Left colon (tissue), 2 donors: ENCODE measurements around the gene PAX6. TPM values are rescaled to one million over a fixed set of nuclear protein-coding genes. Genes with fewer than 3 reads are reported as not detected.

Experiments used
- ATAC-seq: fragments of 200-7000 bp; cut with Tn5 transposase; one replicate; pipeline ENCODE4 v1.9.1; 2020; ENCODE audit warnings: mild to moderate bottlenecking, moderate library complexity
- DNase-seq, 2 donors: peaks; one replicate each; pipeline ENCODE4 v3.0.0-alpha.2; 2020
- intact Hi-C, 2 donors: fragments of 100-400 bp; cut with DNase I in 1 of 2; cut with micrococcal nuclease in 1 of 2; formaldehyde crosslinking; loops; one replicate each; pipeline versions ENCODE4 v1.11.2 to v1.14.0; 2022; cut with DNase I, micrococcal nuclease
- total RNA-seq, 2 donors: library from RNA; stranded (reverse); fragmentation: NEBNext Ultra II Directional; extraction: Animal tissue kit (Norgen Biotek cat#: 25700); gene quantifications; one replicate each; pipeline ENCODE4 v1.2.1, GENCODE V29; 2021
- donor health status: DM: no; HTN: no; CAD: no.
- donor health status: DM: yes; HTN: yes; CAD: no.

The PAX6 gene
- total RNA-seq, 2 donors from 2014 or later: 1.5 to 1.8 TPM

GRCh38 chr11:31801298-31801702 lies 9.8 kb downstream of the PAX6 start:
- ATAC-seq (no peak), DNase-seq (no peak)
- intact Hi-C loops: no loop called here

GRCh38 chr11:31800398-31801265 lies 10.5 kb downstream of the PAX6 start:
- DNase-seq (no peak), ATAC-seq (no peak)
- intact Hi-C loops: no loop called here

DNA sequence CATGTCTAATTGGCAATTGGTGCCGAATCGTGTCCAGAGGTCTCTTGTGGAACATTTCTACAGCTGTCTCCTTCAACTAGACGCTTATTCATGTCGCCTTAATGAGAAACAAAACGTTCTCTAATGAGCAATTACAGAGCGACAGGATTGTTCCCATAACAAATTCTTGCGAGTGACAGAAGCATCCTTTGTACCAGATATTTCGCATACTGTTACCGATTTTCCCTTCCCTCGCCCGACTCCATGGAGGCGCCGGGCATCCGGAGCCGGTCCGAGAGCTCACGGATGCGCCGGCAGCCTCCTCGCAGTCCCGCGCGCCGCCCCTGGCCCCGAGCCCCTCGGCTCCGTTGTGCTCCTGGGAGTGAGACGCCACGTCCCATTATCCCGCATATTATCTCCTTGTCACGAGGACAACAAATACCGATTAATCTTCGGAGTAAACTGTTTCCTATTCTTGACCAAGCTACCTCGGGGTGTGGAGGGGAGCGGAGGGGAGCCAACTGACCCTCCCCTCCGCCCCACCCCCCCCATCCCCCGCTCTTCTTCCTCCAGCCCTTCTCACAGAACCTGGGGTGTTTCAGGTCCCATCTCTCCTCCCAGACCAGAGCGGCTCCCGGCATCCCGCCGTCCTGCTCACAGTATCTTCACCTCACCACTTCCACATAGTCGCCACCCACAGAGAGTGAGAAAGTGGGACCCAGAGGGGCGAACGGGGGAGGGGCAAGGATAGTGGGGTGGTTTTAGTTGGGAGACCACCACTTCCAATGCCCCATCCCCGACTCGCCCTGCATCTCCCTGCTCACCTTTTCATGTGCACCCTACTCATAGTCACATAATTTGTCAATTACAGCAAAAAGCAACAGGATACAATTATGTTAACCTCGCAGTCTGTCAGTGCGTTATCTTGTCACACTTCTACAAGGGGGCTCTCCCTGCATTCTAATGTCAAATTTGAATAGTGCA lies 11.4 kb downstream of the PAX6 start:
- ATAC-seq: no peak
- no peak for DNase-seq
- intact Hi-C loops: no loop called here

GRCh38 chr11:31798554-31799434 lies 12.3 kb downstream of the PAX6 start:
- intact Hi-C loops: no loop called here
- DNase-seq: no peak
- ATAC-seq: no peak

- no peak for DNase-seq
- intact Hi-C loops: no loop called here
- ATAC-seq: no peak
Observed at GRCh38 chr11:31798057-31798553, 13.0 kb downstream of the PAX6 start.

DNA sequence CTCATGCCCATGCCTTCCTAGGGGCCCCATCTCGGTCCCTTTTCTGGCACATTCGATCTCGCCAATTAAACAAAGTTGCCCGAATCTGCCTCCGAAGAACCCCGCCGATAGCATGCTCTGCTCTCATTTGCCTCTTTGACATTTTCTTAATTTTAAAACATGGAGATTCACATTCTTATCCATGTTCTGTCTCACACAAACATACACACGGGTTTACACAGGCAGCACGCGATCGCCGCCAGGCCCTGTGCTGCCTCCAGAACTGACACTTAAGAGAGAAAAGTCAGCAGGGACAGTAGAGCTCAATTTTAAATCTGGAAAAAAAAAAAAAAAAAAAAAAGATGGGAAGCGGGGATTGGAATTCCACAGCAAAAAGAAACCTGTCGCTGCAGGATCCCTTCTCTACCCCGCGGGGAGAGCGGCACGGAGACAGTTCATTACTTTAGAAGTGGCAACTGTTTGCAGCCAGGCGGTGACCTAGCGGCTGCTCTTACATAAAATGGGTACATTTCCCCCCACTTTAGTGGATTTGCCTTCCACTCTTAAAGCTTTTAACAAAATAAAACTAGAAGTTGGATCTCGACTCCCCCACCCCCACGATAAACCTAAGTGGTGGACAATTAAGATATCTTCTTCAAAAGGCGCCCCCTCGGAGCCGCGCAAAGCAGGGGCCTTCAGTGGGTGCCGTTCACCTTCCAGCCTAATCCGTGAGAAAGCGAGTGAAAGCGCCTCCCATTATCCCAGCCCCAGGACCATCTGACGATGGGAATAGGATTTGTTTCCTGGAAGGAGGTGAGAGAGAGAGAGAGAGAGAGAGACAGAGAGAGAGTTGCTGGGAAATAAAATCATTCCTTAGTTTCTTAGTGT lies 13.7 kb downstream of the PAX6 start:
- no peak for DNase-seq
- intact Hi-C loops: no loop called here
- ATAC-seq: no peak

- DNase-seq: no peak
- intact Hi-C loops: no loop called here
- no peak for ATAC-seq
Observed at GRCh38 chr11:31796499-31797189, 14.5 kb downstream of the PAX6 start.

DNA sequence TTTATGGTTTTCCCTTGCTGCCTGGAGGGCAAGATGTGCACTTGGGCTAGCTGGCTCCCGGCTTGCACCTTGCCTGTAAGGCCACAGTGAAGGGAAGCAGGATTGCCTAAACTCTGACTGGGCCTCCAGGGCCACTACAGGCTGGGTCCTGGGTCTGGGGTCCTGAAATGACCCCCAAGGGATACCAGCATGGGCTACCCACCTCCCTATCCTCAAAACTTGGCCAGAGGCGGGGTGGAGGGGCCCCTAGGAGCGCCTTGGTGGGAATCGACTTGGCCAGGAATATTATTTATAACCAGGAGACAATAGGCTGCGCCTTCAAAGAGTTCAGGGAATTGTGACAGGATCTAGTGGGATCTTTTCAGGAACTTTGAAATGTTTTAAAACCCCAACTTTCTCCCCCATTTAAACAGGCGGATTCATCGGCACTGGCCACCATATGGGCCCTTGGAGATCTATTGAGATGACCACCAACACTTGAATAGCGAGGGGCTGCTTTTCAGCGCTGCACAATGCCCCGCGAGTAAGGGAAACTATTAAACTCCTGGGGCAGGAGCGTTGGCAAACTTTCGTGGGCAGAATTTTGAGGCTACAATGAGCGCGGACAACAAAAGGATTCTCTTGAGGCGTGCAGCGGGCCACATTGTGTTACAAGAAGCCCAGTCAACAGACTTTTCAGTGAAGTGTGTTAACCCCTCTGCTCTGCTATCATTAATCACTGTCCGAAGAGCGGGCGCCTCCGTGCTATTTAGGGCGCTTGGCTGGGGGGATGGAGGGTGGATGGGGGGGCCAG lies 15.2 kb downstream of the PAX6 start:
- intact Hi-C loops: no loop called here
- ATAC-seq (no peak), DNase-seq (no peak)

DNA sequence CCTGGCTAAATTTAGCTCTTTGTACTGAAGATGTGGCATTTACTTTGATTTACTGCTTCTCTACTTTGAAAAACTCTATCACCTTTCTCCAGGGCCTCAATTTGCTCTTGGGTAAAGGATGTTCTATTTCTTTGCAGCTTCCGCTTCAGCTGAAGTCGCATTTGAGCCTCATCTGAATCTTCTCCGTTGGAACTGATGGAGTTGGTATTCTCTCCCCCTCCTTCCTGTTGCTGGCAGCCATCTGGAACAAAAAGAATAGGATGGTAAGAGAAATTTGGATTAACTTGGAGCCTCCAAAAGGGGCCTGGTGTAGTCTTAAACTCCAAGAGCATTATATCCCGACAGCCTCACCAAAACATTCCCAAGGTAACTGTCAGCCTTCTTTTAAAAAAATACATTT lies 16.6 kb downstream of the PAX6 start:
- intact Hi-C loops: no loop called here
- no peak for ATAC-seq
- DNase-seq: no peak

DNA sequence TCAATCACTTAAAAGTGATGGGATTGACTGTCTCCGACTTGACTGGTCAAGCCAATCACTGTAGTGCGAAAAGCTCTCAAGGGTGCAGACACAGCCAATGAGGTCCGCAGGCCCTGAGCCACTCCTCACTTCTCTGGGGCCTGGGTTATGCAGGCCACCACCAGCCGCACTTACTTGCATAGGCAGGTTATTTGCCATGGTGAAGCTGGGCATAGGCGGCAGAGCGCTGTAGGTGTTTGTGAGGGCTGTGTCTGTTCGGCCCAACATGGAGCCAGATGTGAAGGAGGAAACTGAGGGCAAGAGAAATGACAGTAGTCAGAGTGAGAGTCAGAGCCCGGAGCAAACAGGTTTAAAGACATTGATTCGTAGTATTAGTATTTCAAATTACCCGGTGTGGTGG lies 17.9 kb downstream of the PAX6 start:
- intact Hi-C loops: no loop called here
- ATAC-seq: no peak
- DNase-seq: no peak

GRCh38 chr11:31792456-31792855 lies 18.7 kb downstream of the PAX6 start:
- no peak for DNase-seq
- ATAC-seq: no peak
- intact Hi-C loops: no loop called here

GRCh38 chr11:31792036-31792435 lies 19.1 kb downstream of the PAX6 start:
- no peak for DNase-seq
- intact Hi-C loops: no loop called here
- no peak for ATAC-seq

DNA sequence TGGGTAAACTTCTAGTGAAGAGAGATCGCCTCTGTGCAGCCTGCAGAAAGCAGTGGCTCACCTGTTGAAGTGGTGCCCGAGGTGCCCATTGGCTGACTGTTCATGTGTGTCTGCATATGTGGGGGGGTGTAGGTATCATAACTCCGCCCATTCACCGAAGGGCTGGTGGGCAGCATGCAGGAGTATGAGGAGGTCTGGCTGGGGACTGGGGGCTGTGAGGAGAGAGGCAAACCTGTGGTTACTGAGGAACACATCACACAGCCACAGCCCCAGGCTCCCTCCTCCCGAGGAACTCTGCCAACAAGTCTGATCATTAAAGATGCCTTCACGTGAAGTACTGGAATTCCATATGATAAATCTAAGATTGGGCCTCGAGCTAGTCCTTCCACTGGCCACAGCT lies 20.5 kb downstream of the PAX6 start:
- ATAC-seq (no peak), DNase-seq (no peak)
- intact Hi-C loops: no loop called here

DNA sequence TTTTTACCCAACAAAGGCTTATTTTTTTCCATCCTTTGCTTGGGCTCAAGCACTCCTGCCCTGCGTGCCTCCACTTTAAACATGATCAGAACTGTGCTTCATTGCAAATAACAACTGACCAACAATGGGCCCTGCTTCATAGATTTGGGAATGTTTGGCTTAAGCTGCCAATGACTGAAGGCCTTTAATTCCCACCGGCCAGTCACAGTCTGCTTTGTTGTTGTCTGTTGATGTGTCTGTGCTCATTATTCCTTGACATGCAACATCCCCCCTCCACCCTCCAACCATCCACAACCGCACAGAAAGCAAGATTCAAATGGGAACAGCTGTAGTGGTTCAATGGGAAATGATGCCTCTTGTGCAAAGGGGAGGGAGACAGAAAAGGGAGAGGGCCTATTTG lies 23.0 kb downstream of the PAX6 start:
- no peak for DNase-seq
- ATAC-seq: no peak
- intact Hi-C loops: no loop called here

- no peak for DNase-seq
- intact Hi-C loops: no loop called here
- ATAC-seq: no peak
Observed at GRCh38 chr11:31786996-31787685, 24.0 kb downstream of the PAX6 start.

GRCh38 chr11:31784611-31785010 lies 26.5 kb downstream of the PAX6 start:
- no peak for DNase-seq
- intact Hi-C loops: no loop called here
- no peak for ATAC-seq
